Measurements from ENCODE around the gene ATP6V0B.
A peak's percentile ranks its signal among the peaks of the same experiment; 100 is the strongest.

Gene ATP6V0B

DNA sequence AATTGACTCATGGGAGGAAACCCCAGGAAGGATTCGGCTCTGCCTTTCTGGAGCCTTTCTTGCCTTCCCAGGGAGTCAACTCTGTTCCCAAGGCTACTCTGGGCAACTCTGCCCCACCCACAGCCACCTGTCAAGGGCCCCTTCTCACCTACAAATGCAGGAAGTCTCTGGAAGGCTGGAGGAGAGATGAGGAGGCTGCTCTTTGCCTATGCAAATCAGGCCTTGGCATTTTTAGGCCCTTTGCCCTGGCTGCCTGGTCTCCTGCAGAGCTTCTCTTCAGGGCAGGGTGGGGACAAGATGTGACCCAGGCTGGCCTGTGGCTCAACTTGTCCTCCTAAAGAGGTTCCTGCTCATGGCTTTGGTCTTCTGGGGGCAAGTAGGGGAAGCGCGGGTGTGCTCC is 51.1 kb downstream of the ATP6V0B start:
- TF ChIP-seq POLR2AphosphoS5 (IDR thresholded peaks at IDR 0.05; ENCODE audit: low read depth, low read length) (no peak), TAF1 (IDR thresholded peaks at IDR 0.05; ENCODE audit: low read depth, low read length) (no peak), POLR2A (IDR thresholded peaks at IDR 0.05; ENCODE audit: low read depth, low read length) (no peak), POU2F2 (IDR thresholded peaks at IDR 0.05; ENCODE audit: low read depth, low read length) (no peak), SPI1 (IDR thresholded peaks at IDR 0.05; ENCODE audit: low read depth, low read length) (no peak), PAX5 (IDR thresholded peaks at IDR 0.05; ENCODE audit: insufficient read depth, low read length, severe bottlenecking) (no peak)
- DNase-seq (ENCODE audit: insufficient read length, low spot score): no peak
- FAIRE-seq: peak; percentile 62

DNA sequence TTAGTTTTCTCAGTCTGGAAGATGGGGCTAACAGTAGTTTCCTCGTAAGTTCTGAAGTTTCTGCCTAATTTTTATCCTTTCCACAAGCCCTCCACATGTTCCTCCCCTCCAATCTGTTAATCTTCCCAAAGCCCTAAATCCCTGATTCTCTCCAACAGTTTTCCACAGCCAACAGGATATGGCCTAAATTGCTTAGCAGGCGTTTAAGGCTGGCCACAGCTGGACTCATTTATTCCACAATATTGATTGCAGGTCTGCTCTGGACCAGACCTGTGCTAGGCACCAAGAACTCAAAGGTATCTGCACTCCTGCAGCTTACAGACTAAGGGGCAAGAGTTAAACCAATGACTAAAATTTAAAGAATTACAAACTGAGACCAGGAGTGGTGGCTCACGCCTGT is 52.6 kb downstream of the ATP6V0B start:
- FAIRE-seq: no peak
- TF ChIP-seq PAX5 (IDR thresholded peaks at IDR 0.05; ENCODE audit: insufficient read depth, low read length, severe bottlenecking) (no peak), POLR2AphosphoS5 (IDR thresholded peaks at IDR 0.05; ENCODE audit: low read depth, low read length) (no peak), POLR2A (IDR thresholded peaks at IDR 0.05; ENCODE audit: low read depth, low read length) (no peak)

More for the DNA sequence above, 52.6 kb downstream of the ATP6V0B start:
- no peak for DNase-seq (ENCODE audit: insufficient read length, low spot score)
